AG10803 (cell line): Measurements from ENCODE around the gene TSEN54.

Experiments
- DNase-seq: peaks from one replicate; pipeline ENCODE4 v3.0.0; 2010; ENCODE audit warnings: low read depth
- H3K4me3 ChIP-seq: 2 replicates; pipeline ENCODE4 v1.5.1; 2011; ENCODE audit warnings: mild to moderate bottlenecking, low read length, control low read depth
- CTCF ChIP-seq: conservative IDR thresholded peaks from 2 replicates; pipeline ENCODE4 v1.5.1; 2011; ENCODE audit warnings: mild to moderate bottlenecking, low read length, control low read depth, inconsistent platforms

The TSEN54 gene

GRCh38 chr17:75504347-75505151 is 11.8 kb upstream of the TSEN54 start:
- no peak overlapping the region for H3K4me3 ChIP-seq

GRCh38 chr17:75505152-75505409 is 11.2 kb upstream of the TSEN54 start:
- no peak overlapping the region for H3K4me3 ChIP-seq
- no peak for DNase-seq
- TF ChIP-seq CTCF, result no peak

More at GRCh38 chr17:75504347-75505151, 11.8 kb upstream of the TSEN54 start:
- TF ChIP-seq CTCF, result peak; percentile 47
- peak; percentile 6 for DNase-seq

- no peak for DNase-seq
- no peak for TF ChIP-seq CTCF
- no peak overlapping the region for H3K4me3 ChIP-seq
These were observed 10.7 kb upstream of the TSEN54 start for GRCh38 chr17:75505640-75506039.

GRCh38 chr17:75506134-75506533 is 10.2 kb upstream of the TSEN54 start:
- H3K4me3 ChIP-seq, result no peak overlapping the region
- DNase-seq, result no peak
- TF ChIP-seq CTCF, result no peak

GRCh38 chr17:75506888-75507287 is 9.4 kb upstream of the TSEN54 start:
- TF ChIP-seq CTCF, result no peak
- no peak for DNase-seq
- no peak overlapping the region for H3K4me3 ChIP-seq

GRCh38 chr17:75507733-75508719 is 8.3 kb upstream of the TSEN54 start:
- DNase-seq, result no peak
- no peak overlapping the region for H3K4me3 ChIP-seq
- no peak for TF ChIP-seq CTCF
